Prostate gland (tissue), 2 donors: ENCODE measurements around the gene ZNF710. TPM values are rescaled to one million over a fixed set of nuclear protein-coding genes. Genes with fewer than 3 reads are reported as not detected.

Experiments used
- DNase-seq: peaks from one replicate; pipeline ENCODE4 v3.0.0-alpha.2; 2019; ENCODE audit warnings: low spot score
- H3K27ac ChIP-seq, 2 donors: fragments of 200-600 bp; sonication (generic); 2 replicates each; pipeline ENCODE4 v1.5.1; 2017 to 2019
- H3K27me3 ChIP-seq: fragments of 200-600 bp; sonication (generic); replicated peaks from 2 replicates; pipeline ENCODE4 v1.5.1; 2019; ENCODE audit not compliant: insufficient read depth
- H3K36me3 ChIP-seq, 2 donors: fragments of 200-600 bp; sonication (generic); 1 replicate in 1 of 2; 2 replicates in 1 of 2; pipeline versions ENCODE4 v1.5.1 to v1.8.1; 2017 to 2019
- H3K4me1 ChIP-seq: fragments of 200-600 bp; sonication (generic); replicated peaks from 2 replicates; pipeline ENCODE4 v1.5.1; 2019
- H3K4me3 ChIP-seq, 2 donors: fragments of 200-600 bp; sonication (generic); 2 replicates each; pipeline ENCODE4 v1.5.1; 2017 to 2019
- H3K9me3 ChIP-seq: fragments of 200-600 bp; sonication (generic); 2 replicates; pipeline ENCODE4 v1.5.1; 2017
- POLR2A ChIP-seq: fragments of 450-650 bp; IDR thresholded peaks from one replicate; pipeline ENCODE4 v1.6.1; 2016; ENCODE audit warnings: antibody characterized with exemption, mild to moderate bottlenecking
- POLR2AphosphoS5 ChIP-seq: sonication (generic); formaldehyde crosslinking; IDR thresholded peaks from one replicate; pipeline ENCODE4 v1.6.1; 2017; ENCODE audit warnings: antibody characterized with exemption
- WGBS: methylation state at CpG from one replicate; pipeline ENCODE4 v1.1.5; 2018; 5-methylcytosine and 5-hydroxymethylcytosine counted together
- intact Hi-C: fragments of 100-400 bp; cut with DNase I; formaldehyde crosslinking; loops from one replicate; pipeline ENCODE4 v1.14.2; 2022
- total RNA-seq, 2 donors: library from RNA; depleted of rRNA; stranded (reverse); fragments of >200 nt; gene quantifications; one replicate each; pipeline ENCODE4 v1.1.0, GENCODE V29; 2016
- TF ChIP-seq, protein P1 (sequence below), 4 experiments: fragments of 200-600 bp in 2 of 4; fragments of 450-650 bp in 2 of 4; sonication (generic) in 2 of 4; IDR thresholded peaks; 1 replicate in 3 of 4; 2 replicates in 1 of 4; pipeline ENCODE4 v1.5.1; 2016 to 2019; ENCODE audit warnings: antibody characterized with exemption in 4 of 4, mild to moderate bottlenecking in 2 of 4, moderate library complexity in 2 of 4

ZNF710 gene
- total RNA-seq, 2 donors from 2014 or later: 13.6 to 18.0 TPM

- no peak overlapping the region for H3K4me3 ChIP-seq
- H3K36me3 ChIP-seq: no peaks in the 10 kb centered on the region
- intact Hi-C loops: no loop called here
- 52% methylated on average over 7 of the region's 7 CpGs for WGBS
- no peak for DNase-seq
- H3K27me3 ChIP-seq: no peaks in the 10 kb centered on the region
- no peak overlapping the region for H3K27ac ChIP-seq
- no peaks in the 10 kb centered on the region for H3K4me1 ChIP-seq
- TF ChIP-seq, protein P1, sequence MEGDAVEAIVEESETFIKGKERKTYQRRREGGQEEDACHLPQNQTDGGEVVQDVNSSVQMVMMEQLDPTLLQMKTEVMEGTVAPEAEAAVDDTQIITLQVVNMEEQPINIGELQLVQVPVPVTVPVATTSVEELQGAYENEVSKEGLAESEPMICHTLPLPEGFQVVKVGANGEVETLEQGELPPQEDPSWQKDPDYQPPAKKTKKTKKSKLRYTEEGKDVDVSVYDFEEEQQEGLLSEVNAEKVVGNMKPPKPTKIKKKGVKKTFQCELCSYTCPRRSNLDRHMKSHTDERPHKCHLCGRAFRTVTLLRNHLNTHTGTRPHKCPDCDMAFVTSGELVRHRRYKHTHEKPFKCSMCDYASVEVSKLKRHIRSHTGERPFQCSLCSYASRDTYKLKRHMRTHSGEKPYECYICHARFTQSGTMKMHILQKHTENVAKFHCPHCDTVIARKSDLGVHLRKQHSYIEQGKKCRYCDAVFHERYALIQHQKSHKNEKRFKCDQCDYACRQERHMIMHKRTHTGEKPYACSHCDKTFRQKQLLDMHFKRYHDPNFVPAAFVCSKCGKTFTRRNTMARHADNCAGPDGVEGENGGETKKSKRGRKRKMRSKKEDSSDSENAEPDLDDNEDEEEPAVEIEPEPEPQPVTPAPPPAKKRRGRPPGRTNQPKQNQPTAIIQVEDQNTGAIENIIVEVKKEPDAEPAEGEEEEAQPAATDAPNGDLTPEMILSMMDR (IDR thresholded peaks at IDR 0.05): no peak
- TF ChIP-seq POLR2A (no peak), POLR2AphosphoS5 (no peak)
- no peaks in the 10 kb centered on the region for H3K9me3 ChIP-seq
These were observed 18.6 kb upstream of the ZNF710 start for GRCh38 chr15:89982315-89983055.

GRCh38 chr15:89984001-89984400, 17.1 kb upstream of the ZNF710 start:
- intact Hi-C loops: no loop called here
- TF ChIP-seq POLR2A: no peak
- TF ChIP-seq POLR2AphosphoS5: no peak
- TF ChIP-seq, protein P1 (IDR thresholded peaks at IDR 0.05): no peak

DNA sequence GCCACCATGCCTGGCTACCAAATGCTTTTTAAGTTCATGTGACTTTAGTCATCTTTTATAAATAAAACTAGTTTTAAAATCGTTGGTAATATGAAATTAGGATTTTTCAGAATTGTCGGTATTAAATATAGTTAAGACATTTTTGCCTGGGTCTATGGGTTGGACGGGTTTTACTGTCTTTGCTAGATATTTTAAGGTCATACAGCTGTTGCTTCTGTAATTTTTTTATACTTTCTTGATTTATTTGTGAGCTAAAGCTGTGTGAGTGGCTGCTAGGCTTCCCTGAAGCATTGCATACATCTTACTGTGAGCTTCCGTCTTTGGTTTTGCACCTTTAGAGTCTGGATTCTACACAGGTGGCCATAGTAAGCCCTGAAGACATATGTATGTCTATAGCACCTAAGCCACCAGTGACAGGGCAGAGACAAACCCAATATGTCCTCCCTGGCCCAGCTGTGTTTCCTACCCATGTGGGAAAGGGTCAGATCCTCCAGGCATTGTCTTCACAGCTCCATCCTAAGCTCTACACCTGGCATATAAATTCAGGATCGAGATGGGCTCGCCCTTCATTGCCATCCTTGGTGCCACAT, 16.6 kb upstream of the ZNF710 start:
- Histone ChIP-seq H3K27ac (no peak overlapping the region), H3K4me3 (no peak overlapping the region), H3K36me3 (no peaks in the 10 kb centered on the region), H3K4me1 (no peaks in the 10 kb centered on the region), H3K9me3 (no peaks in the 10 kb centered on the region), H3K27me3 (no peaks in the 10 kb centered on the region)
- WGBS: 93% methylated on average over 6 of the region's 6 CpGs
- DNase-seq: no peak
- TF ChIP-seq POLR2A: no peak
- TF ChIP-seq, protein P1 (IDR thresholded peaks at IDR 0.05): no peak
- TF ChIP-seq POLR2AphosphoS5: no peak
- intact Hi-C loops: no loop called here

More at GRCh38 chr15:89984001-89984400, 17.1 kb upstream of the ZNF710 start:
- H3K4me1 ChIP-seq: no peaks in the 10 kb centered on the region
- 87% methylated on average over 2 of the region's 2 CpGs for WGBS
- no peaks in the 10 kb centered on the region for H3K27me3 ChIP-seq
- H3K9me3 ChIP-seq: no peaks in the 10 kb centered on the region
- H3K36me3 ChIP-seq: no peaks in the 10 kb centered on the region
- H3K4me3 ChIP-seq: no peak overlapping the region
- no peak overlapping the region for H3K27ac ChIP-seq
- no peak for DNase-seq

DNA sequence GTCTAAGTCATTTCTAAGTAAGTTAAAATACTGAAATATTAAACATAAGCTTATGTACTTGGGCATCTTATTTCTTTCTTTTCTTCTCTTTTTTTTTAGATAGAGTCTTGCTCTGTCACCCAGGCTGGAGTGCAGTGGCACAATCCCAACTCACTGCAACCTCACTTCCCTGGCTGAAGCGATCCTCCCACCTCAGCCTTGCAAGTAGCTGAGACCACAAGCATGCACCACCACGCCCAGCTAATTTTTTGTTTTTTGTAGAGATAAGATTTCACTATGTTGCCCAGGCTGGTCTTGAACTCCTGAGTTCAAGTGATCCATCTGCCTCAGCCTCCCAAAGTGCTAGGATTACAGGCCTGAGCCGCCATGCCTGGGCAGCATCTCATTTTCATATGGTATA, 16.0 kb upstream of the ZNF710 start:
- WGBS: 92% methylated on average over 3 of the region's 3 CpGs
- no peak overlapping the region for H3K27ac ChIP-seq
- intact Hi-C loops: no loop called here
- no peaks in the 10 kb centered on the region for H3K9me3 ChIP-seq
- TF ChIP-seq POLR2AphosphoS5 (no peak), POLR2A (no peak)
- TF ChIP-seq, protein P1 (IDR thresholded peaks at IDR 0.05): no peak
- H3K4me3 ChIP-seq: no peak overlapping the region
- H3K36me3 ChIP-seq: no peaks in the 10 kb centered on the region
- no peaks in the 10 kb centered on the region for H3K27me3 ChIP-seq
- DNase-seq: no peak
- no peaks in the 10 kb centered on the region for H3K4me1 ChIP-seq

GRCh38 chr15:89991312-89991711, 9.8 kb upstream of the ZNF710 start:
- intact Hi-C loops: no loop called here
- no peak overlapping the region for H3K27ac ChIP-seq
- no peaks in the 10 kb centered on the region for H3K27me3 ChIP-seq
- 70% methylated on average over 4 of the region's 4 CpGs for WGBS
- H3K4me3 ChIP-seq: no peak overlapping the region
- no peaks in the 10 kb centered on the region for H3K9me3 ChIP-seq
- H3K36me3 ChIP-seq: no peaks in the 10 kb centered on the region
- TF ChIP-seq, protein P1 (IDR thresholded peaks at IDR 0.05): no peak
- TF ChIP-seq POLR2AphosphoS5: no peak
- no peak for TF ChIP-seq POLR2A
- no peaks in the 10 kb centered on the region for H3K4me1 ChIP-seq
- DNase-seq: no peak
